Left lobe of liver (tissue), 2 donors: ENCODE results near the gene DAND5. TPM values are rescaled to one million over a fixed set of nuclear protein-coding genes. Genes with fewer than 3 reads are reported as not detected.
A peak's percentile ranks its signal among the peaks of the same experiment; 100 is the strongest.
"Not testable (repeated sequence)": the region's sequence is repeated elsewhere in the genome, so short reads cannot be mapped to it uniquely, and the experiment has no call there.

Experiments used
- ATAC-seq: fragments of 200-7000 bp; cut with Tn5 transposase; one replicate; pipeline ENCODE4 v1.9.1; 2020; ENCODE audit warnings: mild to moderate bottlenecking, moderate library complexity
- DNase-seq: peaks from one replicate; pipeline ENCODE4 v3.0.0-alpha.2; 2020; ENCODE audit warnings: low spot score
- total RNA-seq: library from RNA; stranded (reverse); gene quantifications from one replicate; pipeline ENCODE4 v1.2.1, GENCODE V29; 2021
- donor health status: DM: no; HTN: no; CAD: no; lungs with moderate emphysema.
- donor health status: DM: no; HTN: yes; CAD: no.

The DAND5 gene
- total RNA-seq, 1 donor from 2014 or later: not detected

GRCh38 chr19:12965017-12965811, 4.2 kb upstream of the DAND5 start:
- ATAC-seq: peak; percentile 96
- peak; percentile 82 for DNase-seq

- ATAC-seq (no peak), DNase-seq (no peak)
Measured at GRCh38 chr19:12965812-12966135, 3.6 kb upstream of the DAND5 start.

GRCh38 chr19:12967907-12968306, 1.5 kb upstream of the DAND5 start:
- DNase-seq (no peak), ATAC-seq (no peak)

GRCh38 chr19:12970070-12970820, 869 bp downstream of the DAND5 start:
- ATAC-seq: no peak
- DNase-seq: no peak

GRCh38 chr19:12973236-12973635, 3.9 kb downstream of the DAND5 start:
- ATAC-seq: no peak
- DNase-seq: no peak

GRCh38 chr19:12974301-12975220, 5.2 kb downstream of the DAND5 start:
- ATAC-seq (no peak), DNase-seq (no peak)

GRCh38 chr19:12975221-12975741, 5.9 kb downstream of the DAND5 start:
- DNase-seq (no peak), ATAC-seq (no peak)

- DNase-seq, ATAC-seq: not testable (repeated sequence)
Measured at GRCh38 chr19:12976109-12976508, 6.7 kb downstream of the DAND5 start.

- no peak for ATAC-seq
- no peak for DNase-seq
Measured at GRCh38 chr19:12979974-12980373, 10.6 kb downstream of the DAND5 start.

GRCh38 chr19:12982648-12983047, 13.3 kb downstream of the DAND5 start:
- ATAC-seq (no peak), DNase-seq (no peak)

- ATAC-seq: no peak
- no peak for DNase-seq
Measured at GRCh38 chr19:12983091-12983490, 13.7 kb downstream of the DAND5 start.

GRCh38 chr19:12983542-12984142, 14.3 kb downstream of the DAND5 start:
- DNase-seq (peak; percentile 82), ATAC-seq (peak; percentile 97)

- ATAC-seq: no peak
- DNase-seq: no peak
Measured at GRCh38 chr19:12984143-12984627, 14.8 kb downstream of the DAND5 start.

GRCh38 chr19:12984683-12985048, 15.3 kb downstream of the DAND5 start:
- DNase-seq (no peak), ATAC-seq (no peak)

- DNase-seq (no peak), ATAC-seq (peak; percentile 49)
Measured at GRCh38 chr19:12985049-12985776, 15.8 kb downstream of the DAND5 start.

- DNase-seq (no peak), ATAC-seq (no peak)
Measured at GRCh38 chr19:12986726-12987125, 17.4 kb downstream of the DAND5 start.

GRCh38 chr19:12987190-12987589, 17.8 kb downstream of the DAND5 start:
- DNase-seq (no peak), ATAC-seq (no peak)

- ATAC-seq (no peak), DNase-seq (no peak)
Measured at GRCh38 chr19:12987781-12988180, 18.4 kb downstream of the DAND5 start.

- ATAC-seq (no peak), DNase-seq (no peak)
Measured at GRCh38 chr19:12990431-12990830, 21.1 kb downstream of the DAND5 start.

- ATAC-seq: no peak
- no peak for DNase-seq
Measured at GRCh38 chr19:12990853-12991252, 21.5 kb downstream of the DAND5 start.
